Measurements from ENCODE around the gene PPP3R1.

DNA sequence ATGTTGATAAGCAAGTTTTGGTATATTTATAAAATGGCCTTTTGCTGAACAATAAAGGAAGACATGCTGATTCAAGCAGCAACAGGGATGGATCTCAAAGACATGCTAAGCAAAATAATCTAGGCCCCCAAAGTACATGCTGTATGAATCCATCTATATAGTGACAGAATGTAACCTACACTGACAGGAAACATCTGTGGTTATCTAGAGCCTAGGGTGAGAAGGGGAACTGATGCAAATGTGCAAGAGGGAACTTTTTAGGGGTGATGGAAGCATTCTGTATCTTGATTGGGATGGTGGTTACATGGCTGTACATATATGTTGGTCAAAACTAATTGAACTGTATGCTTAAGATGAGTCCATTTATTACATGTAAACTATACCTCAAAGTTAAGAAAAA lies 43.2 kb upstream of the PPP3R1 start:
- TF ChIP-seq POLR2AphosphoS5 (IDR thresholded peaks at IDR 0.05; ENCODE audit: insufficient read depth, low read depth, low read length) (no peak), POLR2A (IDR thresholded peaks at IDR 0.05; ENCODE audit: low read depth, low read length) (no peak), FOS (IDR thresholded peaks at IDR 0.05; ENCODE audit: borderline replicate concordance, insufficient read depth, low read length) (no peak), EZH2 (IDR thresholded peaks at IDR 0.05; ENCODE audit: borderline replicate concordance, low read depth, low read length, severe bottlenecking) (no peak)
- TF ChIP-seq, protein P1, sequence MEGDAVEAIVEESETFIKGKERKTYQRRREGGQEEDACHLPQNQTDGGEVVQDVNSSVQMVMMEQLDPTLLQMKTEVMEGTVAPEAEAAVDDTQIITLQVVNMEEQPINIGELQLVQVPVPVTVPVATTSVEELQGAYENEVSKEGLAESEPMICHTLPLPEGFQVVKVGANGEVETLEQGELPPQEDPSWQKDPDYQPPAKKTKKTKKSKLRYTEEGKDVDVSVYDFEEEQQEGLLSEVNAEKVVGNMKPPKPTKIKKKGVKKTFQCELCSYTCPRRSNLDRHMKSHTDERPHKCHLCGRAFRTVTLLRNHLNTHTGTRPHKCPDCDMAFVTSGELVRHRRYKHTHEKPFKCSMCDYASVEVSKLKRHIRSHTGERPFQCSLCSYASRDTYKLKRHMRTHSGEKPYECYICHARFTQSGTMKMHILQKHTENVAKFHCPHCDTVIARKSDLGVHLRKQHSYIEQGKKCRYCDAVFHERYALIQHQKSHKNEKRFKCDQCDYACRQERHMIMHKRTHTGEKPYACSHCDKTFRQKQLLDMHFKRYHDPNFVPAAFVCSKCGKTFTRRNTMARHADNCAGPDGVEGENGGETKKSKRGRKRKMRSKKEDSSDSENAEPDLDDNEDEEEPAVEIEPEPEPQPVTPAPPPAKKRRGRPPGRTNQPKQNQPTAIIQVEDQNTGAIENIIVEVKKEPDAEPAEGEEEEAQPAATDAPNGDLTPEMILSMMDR (IDR thresholded peaks at IDR 0.05; ENCODE audit: extremely low read depth in 1 of 2, insufficient read depth in 1 of 2, low read depth in 1 of 2, low read length in 2 of 2), result no peak

Measured in endothelial cell of umbilical vein (primary cell).